GM19043 (cell line): ENCODE results near the gene CLCA1.

Source experiments
- ATAC-seq: cut with Tn5 transposase; IDR thresholded peaks from one replicate; pipeline ENCODE4 v1.9.1; 2021; ENCODE audit warnings: low read depth; ENCODE audit not compliant: unreplicated experiment

CLCA1 gene

DNA sequence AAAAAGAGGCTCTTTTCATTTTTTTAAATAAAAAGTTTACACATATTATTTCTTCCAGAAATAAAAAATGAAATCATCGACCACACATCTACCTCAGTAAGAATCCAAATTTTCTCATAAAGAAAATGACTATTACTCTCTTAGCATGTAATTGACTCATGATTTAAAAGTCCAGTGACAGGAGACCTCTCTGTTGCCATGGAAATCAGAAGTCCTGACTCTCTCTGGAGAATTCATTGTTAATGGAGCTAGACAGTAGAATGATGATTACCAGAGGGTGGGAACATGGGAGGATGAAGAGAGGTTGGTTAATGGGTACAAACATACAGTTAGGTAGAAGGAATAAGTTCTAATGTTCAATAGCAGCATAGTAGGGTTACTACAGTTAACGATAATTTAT lies 73.1 kb downstream of the CLCA1 start:
- no peak for ATAC-seq

- ATAC-seq = no peak
Measured at GRCh38 chr1:86542631-86543030, 73.9 kb downstream of the CLCA1 start.

- ATAC-seq = no peak
Measured at GRCh38 chr1:86546787-86547221, 78.1 kb downstream of the CLCA1 start, which contains the start of gene CLCA4. Gene CLCA4 (plus strand): TSS chr1:86547078. CDS start chr1:86547120, 42 bp downstream.

DNA sequence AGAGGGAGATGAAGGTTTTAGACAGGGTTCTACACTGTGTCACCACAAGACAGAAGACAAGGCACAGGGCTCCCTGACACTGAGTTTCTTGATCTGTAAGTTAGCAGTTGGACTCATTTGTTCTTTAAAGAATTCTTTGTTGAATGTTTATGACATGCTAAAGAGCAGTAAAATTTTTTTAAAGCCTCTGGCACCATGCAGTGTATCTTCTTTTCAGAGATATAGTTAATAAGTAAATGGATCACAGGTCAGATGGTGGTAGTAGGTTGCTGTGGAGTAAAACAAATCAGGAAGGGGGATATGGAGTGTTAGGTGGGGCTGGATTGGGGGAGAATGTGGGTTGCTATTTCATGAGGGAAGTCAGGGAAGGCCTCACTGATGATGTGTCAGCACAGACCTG lies 80.1 kb downstream of the CLCA1 start:
- ATAC-seq = no peak
